ENCODE data around the gene MAP2.
"Not testable (repeated sequence)": the region's sequence is repeated elsewhere in the genome, so short reads cannot be mapped to it uniquely, and the experiment has no call there.

Gene MAP2

DNA sequence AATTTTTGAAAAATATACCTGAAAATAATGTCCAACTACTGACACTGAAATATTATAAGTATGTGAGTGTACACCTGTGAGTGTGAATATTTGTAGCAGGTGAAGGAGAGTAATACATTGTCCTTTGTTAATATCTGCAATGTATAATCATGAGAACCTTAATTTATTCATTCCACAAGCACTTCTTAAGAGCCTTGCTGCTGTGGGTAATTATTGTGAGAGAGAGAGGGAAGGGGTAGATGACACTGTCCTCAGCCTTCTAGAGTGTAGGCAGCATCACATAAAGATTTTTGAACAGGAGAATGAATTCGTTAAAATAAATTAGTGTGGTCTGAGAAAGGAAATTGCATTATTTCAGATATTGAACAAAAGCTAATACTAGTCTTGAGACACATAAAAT is 157.2 kb downstream of the MAP2 start:
- DNase-seq (ENCODE audit: low read depth in 1 of 2, low spot score in 1 of 2), result no peak

DNA sequence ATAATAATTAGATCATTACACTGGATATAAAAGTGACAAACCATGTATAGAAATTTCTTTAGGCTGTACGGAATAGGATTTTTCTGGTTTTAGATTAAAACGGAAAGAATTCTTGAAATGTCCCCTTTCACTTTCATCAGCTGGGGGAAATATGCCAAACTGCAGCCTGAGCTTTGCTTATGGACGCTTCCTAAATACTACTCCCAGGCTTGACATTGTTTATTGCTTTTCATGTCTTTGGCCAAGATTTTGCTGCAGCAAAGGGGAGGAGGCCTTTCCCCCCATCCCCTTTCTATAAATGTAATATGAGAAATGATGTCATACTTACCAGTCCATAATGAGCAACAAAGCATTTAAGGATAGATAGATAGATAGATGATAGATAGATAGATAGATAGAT is 158.4 kb downstream of the MAP2 start:
- no peak for DNase-seq (ENCODE audit: low read depth in 1 of 2, low spot score in 1 of 2)

DNA sequence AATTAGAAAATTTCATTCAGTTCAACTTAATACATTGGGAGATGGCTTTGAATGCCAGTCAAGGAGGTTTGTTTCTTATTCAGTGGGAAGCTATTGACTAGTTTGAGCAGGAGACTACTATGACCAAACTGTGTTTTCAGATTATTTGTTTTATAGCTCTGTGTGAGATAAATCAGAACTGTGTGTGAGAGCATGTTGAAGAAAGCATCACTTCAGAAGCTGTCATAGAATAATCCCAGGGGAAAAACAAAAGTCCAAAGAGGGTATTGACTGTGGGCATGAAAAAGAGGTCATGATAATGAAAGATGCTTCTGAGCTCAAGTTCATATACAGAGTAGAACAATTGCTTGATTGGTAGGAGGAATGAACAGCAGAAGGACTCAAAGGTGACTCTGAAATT is 160.6 kb downstream of the MAP2 start:
- no peak for DNase-seq (ENCODE audit: low read depth in 1 of 2, low spot score in 1 of 2)

DNA sequence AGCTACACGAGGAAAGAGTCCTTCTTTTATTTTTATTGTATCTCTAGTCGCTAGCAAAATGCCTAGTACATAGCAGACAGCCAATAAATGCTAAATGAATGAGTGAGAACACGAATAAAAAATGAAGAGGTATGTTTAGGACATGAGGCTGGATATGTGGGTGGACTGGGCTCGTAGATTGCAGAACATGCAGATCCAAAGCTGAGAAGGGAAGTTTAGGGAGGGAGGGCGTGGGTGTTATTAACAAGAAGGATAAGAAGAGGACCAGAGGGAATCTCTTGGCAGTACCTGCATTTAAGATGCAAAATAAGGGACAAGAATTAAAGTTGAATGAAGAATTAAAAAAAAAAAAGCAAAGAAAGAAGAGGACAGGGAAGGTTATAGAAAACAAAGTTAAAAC is 161.1 kb downstream of the MAP2 start:
- DNase-seq (ENCODE audit: low read depth in 1 of 2, low spot score in 1 of 2), result no peak

DNA sequence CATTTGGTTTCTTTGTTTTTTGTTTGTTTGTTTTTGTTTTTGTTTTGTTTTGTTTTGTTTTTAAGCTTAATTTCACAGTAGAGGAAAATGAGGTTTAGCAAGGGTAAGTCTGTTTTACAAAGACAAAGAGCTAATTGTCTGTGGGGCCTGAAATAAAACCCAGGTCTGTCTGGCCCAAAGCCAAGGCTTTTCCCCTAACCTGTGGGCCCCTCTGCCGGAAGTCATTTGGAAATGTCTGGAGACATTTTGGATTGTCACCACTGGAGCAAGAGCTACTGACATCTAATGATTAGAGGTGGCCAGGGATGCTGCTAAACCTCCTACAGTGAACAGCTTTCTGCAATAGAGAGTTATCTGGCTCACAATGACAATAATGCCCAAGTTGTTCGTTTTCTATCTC is 167.2 kb downstream of the MAP2 start:
- DNase-seq (ENCODE audit: low read depth in 1 of 2, low spot score in 1 of 2), result no peak

DNA sequence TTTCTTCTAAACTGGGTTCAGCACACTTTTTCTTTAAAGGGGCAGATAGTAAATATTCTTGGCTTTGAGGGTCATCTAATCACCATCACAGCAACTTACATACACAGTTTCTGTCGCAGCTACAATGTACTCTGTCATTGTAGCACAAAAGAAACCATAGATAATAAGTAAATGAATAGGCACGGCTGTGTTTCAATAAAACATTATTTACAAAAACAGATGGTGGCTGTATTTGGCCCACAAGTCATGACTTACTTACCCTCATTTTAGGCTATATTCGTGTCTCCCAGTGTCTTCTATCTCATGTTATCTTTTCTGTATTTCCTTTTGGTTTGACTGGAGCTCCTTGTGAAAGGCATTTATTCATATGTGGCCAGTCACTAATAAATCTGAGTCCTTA is 168.3 kb downstream of the MAP2 start:
- no peak for DNase-seq (ENCODE audit: low read depth in 1 of 2, low spot score in 1 of 2)

DNA sequence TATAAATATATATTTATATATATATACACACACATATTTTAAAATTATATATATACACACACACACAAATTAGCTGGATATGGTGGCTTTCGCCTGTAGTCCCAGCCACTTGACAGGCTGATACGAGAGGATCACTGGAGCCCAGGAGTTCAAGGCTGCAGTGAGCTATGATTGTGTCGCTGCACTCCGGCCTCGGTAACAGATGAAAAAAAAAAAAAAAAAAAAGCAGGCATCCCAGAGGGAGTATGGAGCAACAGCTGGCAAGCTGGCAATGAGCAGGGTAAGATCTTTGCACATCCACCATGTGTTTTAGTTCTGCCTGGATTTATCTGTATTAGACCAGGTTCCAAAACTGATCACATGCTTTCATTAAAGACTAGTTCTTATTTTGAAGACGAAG is 170.1 kb downstream of the MAP2 start:
- DNase-seq (ENCODE audit: low read depth in 1 of 2, low spot score in 1 of 2), result no peak

DNA sequence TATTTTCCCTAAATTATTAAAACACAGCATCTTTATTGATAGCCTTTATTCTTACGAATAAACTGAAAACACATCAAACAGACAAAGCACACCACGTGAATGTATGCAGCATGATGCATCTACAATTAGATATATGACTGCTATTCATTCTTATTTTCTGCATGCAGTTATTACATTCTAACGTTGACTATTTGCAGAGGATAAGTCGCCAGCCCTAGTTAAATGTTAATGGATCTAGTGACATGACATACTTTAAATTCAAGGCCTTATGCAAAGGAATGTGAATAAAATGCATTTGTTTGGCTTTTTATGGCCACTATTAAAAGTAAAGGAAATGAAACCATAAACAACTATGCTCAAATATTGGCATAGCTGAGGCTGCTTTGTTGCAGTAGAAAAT is 172.4 kb downstream of the MAP2 start:
- DNase-seq (ENCODE audit: low read depth in 1 of 2, low spot score in 1 of 2), result no peak

DNA sequence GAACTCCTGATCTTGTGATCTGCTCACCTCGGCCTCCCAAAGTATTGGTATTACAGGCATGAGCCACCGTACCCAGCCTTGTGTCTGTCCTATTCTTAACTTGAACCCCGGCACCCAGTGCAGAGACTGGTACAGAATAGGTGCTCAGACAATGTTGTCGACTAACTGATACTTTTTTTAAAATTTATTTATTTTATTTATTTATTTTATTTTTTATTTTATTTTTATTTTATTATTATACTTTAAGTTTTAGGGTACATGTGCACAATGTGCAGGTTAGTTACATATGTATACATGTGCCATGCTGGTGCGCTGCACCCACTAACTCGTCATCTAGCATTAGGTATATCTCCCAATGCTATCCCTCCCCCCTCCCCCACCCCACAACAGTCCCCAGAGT is 174.4 kb downstream of the MAP2 start:
- not testable (repeated sequence) for DNase-seq (ENCODE audit: low read depth in 1 of 2, low spot score in 1 of 2)

DNA sequence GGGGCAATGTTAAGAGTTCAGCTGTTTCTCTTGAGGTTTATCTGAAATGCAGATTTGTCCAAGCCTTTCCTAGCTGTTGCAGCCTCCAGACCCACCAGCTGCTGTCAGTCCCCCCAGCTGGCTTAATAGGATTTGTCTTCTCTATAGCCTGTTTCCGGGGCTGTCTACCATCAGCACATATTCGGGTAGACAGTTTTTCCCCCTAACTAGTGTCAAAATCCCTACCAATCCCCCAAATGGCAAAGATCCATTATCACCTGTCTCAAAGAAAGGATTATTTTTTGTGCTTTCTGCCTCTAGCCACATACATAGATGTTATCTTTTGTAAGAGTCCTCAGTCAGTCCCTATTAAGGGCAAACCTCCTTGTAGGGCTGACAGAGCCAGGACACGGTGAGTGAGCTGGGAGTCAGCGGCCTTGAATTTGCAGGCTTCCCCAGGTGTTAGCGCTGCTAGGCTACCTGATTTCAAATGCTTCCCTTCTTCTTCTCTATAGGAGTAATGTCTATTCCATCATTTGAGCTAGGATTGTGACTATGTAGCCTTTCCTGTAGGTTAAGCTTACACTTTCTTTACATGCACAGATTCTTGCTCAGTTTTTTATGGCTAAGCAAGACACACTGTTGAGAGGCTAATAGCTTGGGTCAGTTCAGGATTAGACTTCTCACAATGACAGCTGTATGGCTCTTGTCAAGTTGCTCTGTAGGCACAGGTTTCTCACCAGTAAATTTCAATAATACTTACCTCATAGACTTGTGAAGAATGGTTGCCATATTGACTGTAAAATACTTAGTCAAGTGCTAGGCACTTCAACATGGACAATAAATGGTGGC is 176.7 kb downstream of the MAP2 start:
- no peak for DNase-seq (ENCODE audit: low read depth in 1 of 2, low spot score in 1 of 2)

DNA sequence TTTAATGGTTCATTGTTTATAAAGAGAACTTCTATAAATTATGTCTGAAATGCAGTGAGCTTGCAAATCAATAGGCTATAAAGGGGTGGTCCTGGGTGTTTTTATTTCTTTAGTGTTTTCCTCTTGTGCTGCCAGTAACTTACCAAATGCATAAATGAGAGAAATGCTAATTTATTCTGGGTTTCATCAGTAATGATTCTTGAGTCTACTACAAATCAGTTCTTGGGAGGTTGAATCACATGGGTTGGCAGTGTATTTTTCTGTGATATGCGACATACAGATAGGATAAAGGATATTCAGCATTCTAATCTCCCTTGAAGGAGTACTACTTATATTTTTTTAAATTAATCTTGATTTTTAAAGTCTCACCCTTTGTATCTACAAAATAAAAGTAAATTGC is 177.7 kb downstream of the MAP2 start:
- DNase-seq (ENCODE audit: low read depth in 1 of 2, low spot score in 1 of 2), result no peak

DNA sequence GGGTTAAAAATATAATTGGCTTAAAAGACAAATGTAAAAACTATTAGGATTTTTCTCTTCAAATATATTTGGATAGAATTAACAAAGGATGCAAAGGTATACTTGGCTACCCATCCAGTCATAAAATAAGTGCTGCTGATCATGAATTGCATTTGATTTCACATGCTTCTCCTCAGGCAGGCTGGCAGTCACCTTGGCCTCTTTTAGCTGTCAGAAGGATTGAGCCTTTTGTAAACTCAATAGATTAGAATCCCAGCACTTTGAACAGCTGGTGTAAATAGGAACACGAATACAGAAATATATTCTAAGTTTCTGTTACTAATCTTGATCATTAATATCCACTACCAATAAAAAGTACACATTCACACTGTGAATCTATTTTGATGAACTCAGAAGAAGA is 178.4 kb downstream of the MAP2 start:
- no peak for DNase-seq (ENCODE audit: low read depth in 1 of 2, low spot score in 1 of 2)

DNA sequence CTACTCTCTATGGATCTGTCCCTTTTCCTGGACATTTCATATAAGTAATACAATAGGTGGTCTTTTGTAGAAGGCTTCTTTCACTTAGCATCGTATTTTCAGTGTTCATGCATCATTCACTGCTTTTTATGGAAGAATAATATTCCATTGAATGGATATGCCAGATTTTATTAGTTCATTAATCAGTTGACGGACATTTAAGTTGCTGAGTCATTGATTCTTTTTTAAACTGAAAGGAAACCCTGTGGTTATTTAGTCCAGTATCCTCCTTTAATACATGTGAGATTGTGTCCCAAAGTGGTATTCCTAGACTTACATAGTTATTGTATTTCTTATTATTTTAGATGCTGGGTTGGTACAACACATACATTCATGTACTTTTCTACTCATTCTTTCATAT is 185.7 kb downstream of the MAP2 start:
- no peak for DNase-seq (ENCODE audit: low read depth in 1 of 2, low spot score in 1 of 2)

DNA sequence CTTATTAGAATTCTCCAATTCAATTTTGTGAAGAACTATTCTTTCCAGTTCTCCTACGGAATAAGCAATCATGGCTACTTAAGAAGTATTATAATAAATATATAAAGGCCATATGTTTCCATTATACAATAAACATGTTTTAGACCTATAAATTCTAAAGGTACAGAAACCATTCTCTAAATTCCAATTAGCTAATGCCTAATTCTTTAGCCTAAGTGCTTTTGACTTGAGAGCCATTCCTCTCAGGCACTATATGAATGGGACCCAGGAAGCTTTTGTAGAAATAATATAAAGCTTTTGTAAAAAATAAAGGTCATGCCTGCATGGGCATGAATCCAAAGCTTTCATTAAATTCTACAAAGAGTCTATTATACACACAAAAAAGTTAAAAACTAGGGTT is 186.8 kb downstream of the MAP2 start:
- no peak for DNase-seq (ENCODE audit: low read depth in 1 of 2, low spot score in 1 of 2)

DNA sequence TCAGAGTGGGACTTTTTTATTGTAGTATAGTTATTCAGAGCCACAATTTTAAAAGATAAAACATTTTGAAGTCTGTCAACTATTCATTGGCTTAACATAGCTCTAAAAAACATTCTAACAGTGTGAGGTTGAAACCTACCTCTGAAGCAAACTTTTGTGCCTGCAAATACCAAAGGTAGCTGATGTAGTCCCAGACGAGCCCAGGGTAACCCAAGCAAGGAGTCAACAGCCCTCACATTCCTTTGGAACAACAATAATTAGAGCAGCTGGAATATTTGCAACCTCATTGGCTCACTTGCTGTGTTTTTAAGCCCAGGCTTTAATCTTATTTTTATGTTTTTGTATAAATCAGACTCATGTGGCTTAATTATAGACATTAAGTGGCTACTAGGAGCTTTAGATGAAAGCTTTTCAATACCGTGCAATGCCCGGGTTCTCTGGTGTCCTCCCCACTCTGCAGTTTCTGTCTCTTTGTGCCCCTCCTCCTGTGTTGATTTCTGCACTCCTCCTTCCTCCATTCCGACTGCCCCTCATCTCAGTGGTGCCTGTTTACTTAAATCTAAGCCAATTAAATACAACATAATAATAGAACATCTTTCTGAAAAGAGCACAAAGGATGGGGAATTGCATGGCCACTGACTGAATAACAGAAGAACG is 189.9 kb downstream of the MAP2 start:
- no peak for DNase-seq (ENCODE audit: low read depth in 1 of 2, low spot score in 1 of 2)

DNA sequence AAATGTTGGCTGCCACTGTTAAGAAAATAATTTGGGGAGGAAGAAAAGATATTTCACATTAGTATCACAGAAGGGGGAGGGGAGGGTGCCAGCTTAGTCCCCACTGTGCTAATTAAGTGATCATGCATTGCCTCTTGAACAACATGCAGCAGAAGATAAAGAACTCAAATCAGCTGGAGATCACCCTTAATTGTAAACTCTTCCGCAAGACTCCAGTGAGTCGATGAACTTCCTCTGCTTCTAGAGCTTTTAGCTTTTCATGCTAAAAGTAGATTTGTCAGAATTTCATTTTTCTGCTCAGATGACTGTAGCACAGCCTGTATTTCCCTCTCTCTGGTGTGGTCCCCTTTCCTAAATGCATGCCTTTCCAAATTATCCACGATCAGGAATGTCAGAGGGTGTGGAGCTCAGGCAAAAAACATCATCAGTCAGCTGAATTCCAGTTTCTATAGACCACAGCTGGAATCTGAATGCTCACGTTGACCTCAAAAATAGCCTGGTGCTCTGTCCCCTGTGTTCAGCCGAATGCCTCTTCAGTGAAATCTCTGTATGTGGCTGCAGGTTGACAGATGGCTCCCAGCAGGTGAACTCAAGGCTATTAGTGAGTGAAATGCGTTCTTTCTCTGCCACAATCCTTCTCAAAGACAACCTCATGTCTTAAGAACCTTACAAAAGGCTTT is 191.0 kb downstream of the MAP2 start:
- DNase-seq (ENCODE audit: low read depth in 1 of 2, low spot score in 1 of 2), result no peak

DNA sequence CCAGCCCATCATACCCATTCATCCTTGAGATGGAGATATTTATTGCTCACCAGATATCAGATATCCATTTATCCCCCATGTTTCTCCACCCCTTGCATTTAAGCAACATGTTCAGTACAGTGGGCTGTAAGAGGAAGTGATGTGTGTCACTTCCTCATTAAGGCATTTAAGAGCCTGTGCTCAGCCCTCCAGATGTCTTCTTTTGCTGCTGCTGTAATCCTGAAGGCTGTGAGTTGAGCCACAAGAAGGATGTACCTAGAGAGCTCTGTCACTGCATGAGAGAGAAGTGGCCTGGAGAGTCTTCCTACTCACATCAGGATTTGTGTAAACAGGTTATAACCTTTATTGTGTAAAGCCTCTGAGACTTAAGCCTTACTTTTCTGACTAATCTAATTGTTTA is 195.9 kb downstream of the MAP2 start:
- no peak for DNase-seq (ENCODE audit: low read depth in 1 of 2, low spot score in 1 of 2)

DNA sequence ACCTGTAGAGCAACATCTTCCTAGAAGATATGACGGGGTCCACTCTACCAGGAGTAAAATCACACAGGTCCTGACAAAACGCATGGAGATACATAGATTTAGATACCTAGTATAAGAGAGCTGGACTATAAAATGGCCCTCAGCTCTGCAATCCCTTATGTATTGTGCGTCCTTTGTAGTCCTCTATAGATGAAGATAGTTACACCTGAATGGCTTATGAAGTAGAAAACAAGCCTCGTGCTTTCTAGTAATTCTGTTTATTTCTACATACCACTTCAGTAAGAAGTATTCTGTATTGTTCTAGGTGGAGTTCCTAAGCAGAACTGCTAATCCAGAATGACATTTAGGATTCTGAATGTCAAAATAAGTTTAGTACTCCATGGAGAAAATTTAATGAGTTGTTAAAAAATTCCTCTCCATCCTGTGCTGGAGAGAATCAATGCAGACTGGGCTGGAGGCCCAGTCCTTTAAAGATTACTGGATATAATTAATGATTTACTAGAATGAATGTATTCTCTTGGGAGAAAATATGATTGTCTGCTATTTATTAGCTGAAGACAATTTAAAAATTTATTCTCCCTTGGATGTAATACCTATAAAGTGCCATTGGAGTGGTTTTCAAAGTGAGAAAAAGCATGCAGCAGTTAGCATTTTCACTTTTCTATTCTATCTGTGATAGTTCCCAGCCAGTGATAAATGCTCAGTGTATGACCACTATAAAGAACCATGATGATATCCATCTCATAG is 200.5 kb downstream of the MAP2 start:
- DNase-seq (ENCODE audit: low read depth in 1 of 2, low spot score in 1 of 2), result no peak

DNA sequence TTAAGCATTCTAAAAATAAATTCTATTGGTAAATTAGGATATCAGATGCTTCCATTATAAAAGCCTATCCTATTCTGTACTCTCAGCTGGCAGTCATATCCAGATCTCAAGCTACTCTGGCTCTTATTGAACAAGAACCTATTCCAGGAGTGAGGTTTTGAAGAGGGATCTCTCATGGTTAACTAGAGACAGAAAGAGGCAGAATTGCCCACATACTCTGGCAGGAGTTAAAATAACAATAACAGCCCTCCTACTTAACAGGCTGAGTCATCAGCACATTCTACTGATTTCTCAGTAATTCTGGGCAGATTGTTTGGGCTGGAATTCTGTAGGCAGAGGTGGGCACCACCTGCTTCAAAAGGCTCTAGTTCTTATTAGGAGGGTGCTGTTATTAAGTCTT is 205.8 kb downstream of the MAP2 start:
- DNase-seq (ENCODE audit: low read depth in 1 of 2, low spot score in 1 of 2), result no peak

DNA sequence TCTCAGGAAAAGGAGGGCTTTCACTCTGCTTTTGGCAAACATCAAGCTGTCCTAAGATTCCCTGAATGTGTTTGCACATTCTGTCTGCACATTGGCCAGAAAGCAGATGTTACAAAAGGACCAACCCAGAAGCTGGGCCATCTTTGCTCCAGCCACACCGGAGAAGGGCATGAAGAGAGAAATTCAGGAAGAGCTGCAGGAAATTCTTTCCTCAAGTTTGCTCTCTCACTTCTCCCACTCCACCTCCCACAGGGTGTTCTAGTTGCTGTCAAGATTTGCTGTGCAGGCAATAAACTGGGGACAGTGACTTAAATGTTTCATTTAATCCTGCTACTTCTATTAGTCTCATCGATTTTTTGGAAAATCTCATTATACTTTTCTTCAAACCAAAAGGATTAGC is 210.1 kb downstream of the MAP2 start:
- no peak for DNase-seq (ENCODE audit: low read depth in 1 of 2, low spot score in 1 of 2)

DNA sequence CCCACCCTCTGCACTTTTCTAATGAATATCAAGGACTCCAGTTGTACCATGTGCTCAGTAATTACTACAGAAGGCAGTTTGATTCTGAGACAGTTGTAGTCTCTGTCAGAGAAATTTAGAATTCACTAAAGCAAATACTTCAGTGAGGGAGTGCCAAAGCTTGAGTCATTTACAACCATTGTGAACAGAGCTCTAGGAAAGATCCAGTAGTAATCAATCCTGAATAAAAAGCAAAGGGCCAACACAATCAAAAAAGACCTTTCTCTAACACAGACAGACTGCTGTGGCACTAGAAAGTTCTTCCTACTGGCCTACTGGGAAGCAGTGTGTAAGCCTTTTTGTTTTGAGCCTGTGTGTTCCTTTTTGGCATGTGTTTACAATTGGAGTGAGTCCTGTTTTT is 212.2 kb downstream of the MAP2 start:
- no peak for DNase-seq (ENCODE audit: low read depth in 1 of 2, low spot score in 1 of 2)

DNA sequence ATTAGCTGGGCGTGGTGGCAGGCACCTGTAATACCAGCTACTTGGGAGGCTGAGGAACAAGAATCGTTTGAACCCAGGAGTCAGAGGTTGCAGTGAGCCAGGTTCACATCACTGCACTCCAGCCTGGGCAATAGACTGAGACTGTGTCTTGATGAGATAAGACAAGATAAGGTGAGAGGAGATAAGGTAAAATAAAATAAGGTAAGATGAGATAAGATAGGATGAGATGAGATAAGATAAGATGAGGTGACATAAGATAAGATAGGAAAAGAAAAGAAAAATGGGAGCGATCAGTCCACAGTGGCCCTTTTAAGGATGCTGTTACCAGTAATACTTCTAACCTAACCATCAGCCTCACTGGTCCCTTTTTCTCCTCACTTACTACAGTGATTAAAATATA is 213.4 kb downstream of the MAP2 start:
- no peak for DNase-seq (ENCODE audit: low read depth in 1 of 2, low spot score in 1 of 2)

All from activated CD4-positive, alpha-beta T cell treated with anti-CD3 and anti-CD28 coated beads, Interleukin-2, amount 50 U/mL, for 24 hours (primary cell).